ENCODE data around the gene FHIT. TPM values are rescaled to one million over a fixed set of nuclear protein-coding genes. Genes with fewer than 3 reads are reported as not detected.

Gene FHIT
- total RNA-seq, 4 donors from 2014 or later, result 1.6 to 12.9 (median 7.8) TPM

DNA sequence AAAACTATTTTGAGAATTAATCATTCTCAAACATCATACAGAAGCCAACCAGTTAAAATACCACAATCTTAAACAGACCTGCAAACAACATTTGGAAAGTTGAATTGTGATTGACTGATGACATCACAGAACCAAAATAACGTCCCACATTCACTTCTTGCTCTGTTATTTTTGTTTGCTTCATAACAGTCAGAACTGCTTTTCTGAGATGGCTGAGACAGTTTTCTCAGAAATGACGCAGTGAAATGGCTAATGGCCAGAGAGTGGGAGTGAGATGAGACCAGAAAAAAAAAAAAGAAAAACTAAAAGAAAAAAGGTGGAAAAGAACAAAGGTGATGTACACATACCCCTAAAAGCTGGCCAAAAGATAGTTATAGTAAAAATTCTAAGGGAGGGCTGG lies 1061.2 kb downstream of the FHIT start:
- Histone ChIP-seq H3K27me3 (no peaks in the 10 kb centered on the region), H3K27ac (no peak overlapping the region), H3K9me3 (peaks cover 0 to 14% (median 0%) of the 10 kb centered on the region in 4 donors), H3K4me3 (no peak overlapping the region), H3K36me3 (no peaks in the 10 kb centered on the region), H3K4me1 (no peaks in the 10 kb centered on the region)
- 26 to 29% methylated on average over 2 of the region's 2 CpGs for WGBS, 2 donors
- TF ChIP-seq POLR2A (IDR thresholded peaks at IDR 0.05) (no peak), EP300 (IDR thresholded peaks at IDR 0.05) (no peak)
- TF ChIP-seq, protein P1, sequence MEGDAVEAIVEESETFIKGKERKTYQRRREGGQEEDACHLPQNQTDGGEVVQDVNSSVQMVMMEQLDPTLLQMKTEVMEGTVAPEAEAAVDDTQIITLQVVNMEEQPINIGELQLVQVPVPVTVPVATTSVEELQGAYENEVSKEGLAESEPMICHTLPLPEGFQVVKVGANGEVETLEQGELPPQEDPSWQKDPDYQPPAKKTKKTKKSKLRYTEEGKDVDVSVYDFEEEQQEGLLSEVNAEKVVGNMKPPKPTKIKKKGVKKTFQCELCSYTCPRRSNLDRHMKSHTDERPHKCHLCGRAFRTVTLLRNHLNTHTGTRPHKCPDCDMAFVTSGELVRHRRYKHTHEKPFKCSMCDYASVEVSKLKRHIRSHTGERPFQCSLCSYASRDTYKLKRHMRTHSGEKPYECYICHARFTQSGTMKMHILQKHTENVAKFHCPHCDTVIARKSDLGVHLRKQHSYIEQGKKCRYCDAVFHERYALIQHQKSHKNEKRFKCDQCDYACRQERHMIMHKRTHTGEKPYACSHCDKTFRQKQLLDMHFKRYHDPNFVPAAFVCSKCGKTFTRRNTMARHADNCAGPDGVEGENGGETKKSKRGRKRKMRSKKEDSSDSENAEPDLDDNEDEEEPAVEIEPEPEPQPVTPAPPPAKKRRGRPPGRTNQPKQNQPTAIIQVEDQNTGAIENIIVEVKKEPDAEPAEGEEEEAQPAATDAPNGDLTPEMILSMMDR (IDR thresholded peaks at IDR 0.05), result no peak
- DNase-seq (ENCODE audit: low spot score in 2 of 2), result no peak

- Histone ChIP-seq H3K9me3 (peaks cover 0 to 8% (median 0%) of the 10 kb centered on the region in 4 donors), H3K36me3 (no peaks in the 10 kb centered on the region), H3K27ac (no peak overlapping the region), H3K27me3 (no peaks in the 10 kb centered on the region), H3K4me1 (no peaks in the 10 kb centered on the region), H3K4me3 (no peak overlapping the region)
- TF ChIP-seq POLR2A (IDR thresholded peaks at IDR 0.05) (no peak), EP300 (IDR thresholded peaks at IDR 0.05) (no peak)
- TF ChIP-seq, protein P1 (IDR thresholded peaks at IDR 0.05), result no peak
- DNase-seq (ENCODE audit: low spot score in 2 of 2), result no peak
- whole genome bisulfite sequencing, 2 donors, result 76 to 92% methylated on average over 3 of the region's 3 CpGs
Observed at GRCh38 chr3:60189304-60189703, 1061.9 kb downstream of the FHIT start.

GRCh38 chr3:60188803-60189202 lies 1062.4 kb downstream of the FHIT start:
- Histone ChIP-seq H3K4me3 (no peak overlapping the region), H3K4me1 (no peaks in the 10 kb centered on the region), H3K36me3 (no peaks in the 10 kb centered on the region), H3K27me3 (no peaks in the 10 kb centered on the region), H3K27ac (no peak overlapping the region), H3K9me3 (peaks cover 0 to 4% (median 0%) of the 10 kb centered on the region in 4 donors)
- TF ChIP-seq POLR2A (IDR thresholded peaks at IDR 0.05) (no peak), EP300 (IDR thresholded peaks at IDR 0.05) (no peak)
- TF ChIP-seq, protein P1 (IDR thresholded peaks at IDR 0.05), result no peak
- no peak for DNase-seq (ENCODE audit: low spot score in 2 of 2)
- 53 to 56% methylated on average over 2 of the region's 2 CpGs for WGBS, 2 donors

DNA sequence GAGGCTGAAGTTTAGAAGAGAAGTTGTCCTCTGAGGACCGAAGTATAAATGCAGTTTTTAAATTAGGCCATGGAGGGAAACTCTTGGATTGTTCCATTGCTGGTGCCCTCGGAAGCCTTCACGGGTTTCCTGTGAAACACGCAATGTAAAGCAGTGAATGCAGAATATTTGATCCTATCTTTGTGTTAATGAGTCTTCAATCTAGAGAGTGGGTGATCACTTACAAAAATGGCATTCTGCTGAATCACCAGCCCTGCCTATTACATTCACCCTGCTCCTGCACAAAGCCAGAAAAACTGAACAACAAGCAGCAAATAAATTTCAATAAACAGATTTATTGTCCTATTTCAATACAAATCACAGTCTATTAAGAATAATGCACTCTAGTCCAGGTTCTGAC lies 1063.9 kb downstream of the FHIT start:
- H3K4me1 ChIP-seq, result no peaks in the 10 kb centered on the region
- no peaks in the 10 kb centered on the region for H3K27me3 ChIP-seq
- no peaks in the 10 kb centered on the region for H3K9me3 ChIP-seq
- no peak for DNase-seq (ENCODE audit: low spot score in 2 of 2)
- no peak overlapping the region for H3K27ac ChIP-seq
- H3K4me3 ChIP-seq, result no peak overlapping the region
- no peak for TF ChIP-seq POLR2A (IDR thresholded peaks at IDR 0.05)
- no peak for TF ChIP-seq EP300 (IDR thresholded peaks at IDR 0.05)
- TF ChIP-seq, protein P1 (IDR thresholded peaks at IDR 0.05), result no peak
- no peaks in the 10 kb centered on the region for H3K36me3 ChIP-seq
- WGBS, 2 donors, result 95 to 96% methylated on average over 4 of the region's 4 CpGs

DNA sequence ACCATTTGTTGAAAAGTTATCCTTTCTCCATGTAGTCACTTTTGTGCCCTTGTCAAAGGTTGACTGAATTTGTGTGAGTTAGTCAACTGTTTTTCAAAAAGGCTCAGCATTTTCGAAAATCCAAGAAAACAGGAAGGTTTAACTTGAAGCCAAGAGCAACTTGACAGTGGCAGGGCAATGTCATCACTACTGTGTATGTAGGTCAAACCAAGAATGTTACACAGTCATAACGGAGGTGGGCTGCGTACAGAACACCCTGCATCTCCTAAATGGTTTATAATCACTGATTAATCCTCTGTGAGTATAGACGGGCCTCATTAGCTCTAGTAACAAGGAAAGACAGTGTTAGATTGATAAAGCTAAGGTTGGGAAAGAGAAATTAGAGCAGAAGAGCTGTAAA lies 1064.9 kb downstream of the FHIT start:
- Histone ChIP-seq H3K27ac (no peak overlapping the region), H3K4me1 (no peaks in the 10 kb centered on the region), H3K4me3 (no peak overlapping the region), H3K9me3 (no peaks in the 10 kb centered on the region), H3K27me3 (no peaks in the 10 kb centered on the region), H3K36me3 (no peaks in the 10 kb centered on the region)
- TF ChIP-seq, protein P1 (IDR thresholded peaks at IDR 0.05), result no peak
- TF ChIP-seq EP300 (IDR thresholded peaks at IDR 0.05) (no peak), POLR2A (IDR thresholded peaks at IDR 0.05) (no peak)
- WGBS, 2 donors, result 70 to 75% methylated on average over 4 of the region's 4 CpGs
- DNase-seq (ENCODE audit: low spot score in 2 of 2), result no peak
